GM08714 (cell line): ENCODE measurements around the gene CCL22.
"Not testable (repeated sequence)": the region's sequence is repeated elsewhere in the genome, so short reads cannot be mapped to it uniquely, and the experiment has no call there.

Experiments
- H3K4me3 ChIP-seq: fragments of 200-500 bp; sonication (Bioruptor generic); 2 replicates; pipeline ENCODE4 v1.5.1; 2014; ENCODE audit warnings: mild to moderate bottlenecking, low read length, inconsistent platforms
- ZNF274 ChIP-seq: IDR thresholded peaks from 2 replicates; pipeline ENCODE4 v1.6.1; 2012; ENCODE audit warnings: mild to moderate bottlenecking, low read depth, low read length

CCL22 gene

DNA sequence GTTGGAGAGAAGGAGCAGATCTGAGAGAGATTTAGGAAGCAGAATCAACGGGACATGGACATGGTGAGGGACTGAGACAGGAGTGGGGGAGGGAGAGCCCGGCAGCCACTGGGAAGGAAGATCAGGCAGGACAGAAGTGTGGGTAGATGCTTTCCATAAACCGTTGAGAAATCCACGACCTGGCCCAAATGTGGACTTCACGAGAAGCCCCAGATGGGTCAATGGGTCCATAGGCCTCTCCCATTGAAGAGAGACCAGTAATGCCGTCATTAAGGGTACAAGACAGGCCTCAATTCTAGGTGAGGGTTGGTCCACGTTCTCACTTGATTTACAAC, 530 bp upstream of the CCL22 start:
- no peak overlapping the region for H3K4me3 ChIP-seq
- no peak for TF ChIP-seq ZNF274

DNA sequence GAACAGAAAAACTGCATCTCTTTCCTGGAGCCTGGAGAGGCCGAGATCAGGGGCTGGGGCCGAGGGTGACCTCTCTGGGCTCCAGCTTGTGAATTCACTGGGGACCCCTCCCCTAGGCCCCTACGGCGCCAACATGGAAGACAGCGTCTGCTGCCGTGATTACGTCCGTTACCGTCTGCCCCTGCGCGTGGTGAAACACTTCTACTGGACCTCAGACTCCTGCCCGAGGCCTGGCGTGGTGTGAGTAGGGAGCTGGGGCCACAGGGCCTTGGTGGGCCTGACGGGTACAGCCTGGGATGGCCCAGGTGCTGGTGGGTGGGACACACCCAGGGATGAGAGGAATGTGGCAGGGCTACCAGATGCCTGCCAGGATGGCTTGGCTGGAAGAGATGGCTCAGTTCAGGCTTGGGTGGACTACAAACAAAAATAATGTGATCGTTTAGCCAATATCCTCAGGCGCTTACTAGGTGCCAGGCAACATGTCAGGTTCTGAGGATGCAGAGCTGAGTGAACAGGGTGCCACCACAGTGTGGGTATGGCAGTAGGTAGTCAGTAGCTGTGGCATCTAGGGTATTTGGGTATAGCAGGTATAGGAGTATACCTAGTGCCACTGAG, 1.8 kb downstream of the CCL22 start:
- no peak for TF ChIP-seq ZNF274
- peak overlapping the region; percentile 28; the same call in 1 of the 2 replicates for H3K4me3 ChIP-seq

DNA sequence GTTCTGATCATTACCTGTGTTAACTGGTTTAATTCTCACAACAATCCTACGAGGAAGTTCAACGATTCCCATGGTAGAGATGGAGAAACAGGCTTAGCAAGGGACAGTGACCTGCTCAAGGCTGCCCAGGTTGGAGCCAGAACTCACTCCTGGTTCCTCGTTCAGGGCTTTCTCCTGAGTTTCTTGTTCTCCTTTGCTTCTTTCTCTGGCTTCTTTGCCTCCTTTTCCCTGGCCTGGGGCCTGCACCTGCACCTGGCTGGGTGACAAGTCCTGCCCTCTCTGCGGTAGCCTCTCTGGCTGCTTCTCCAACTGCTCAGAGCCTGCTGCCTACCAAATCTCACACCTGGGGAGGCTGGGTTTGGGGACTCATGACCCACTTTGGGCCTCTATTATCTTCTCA, 2.8 kb downstream of the CCL22 start:
- no peak for TF ChIP-seq ZNF274
- no peak overlapping the region for H3K4me3 ChIP-seq

- no peak for TF ChIP-seq ZNF274
- H3K4me3 ChIP-seq: no peak overlapping the region
These were observed 5.6 kb downstream of the CCL22 start for GRCh38 chr16:57364143-57364542.

DNA sequence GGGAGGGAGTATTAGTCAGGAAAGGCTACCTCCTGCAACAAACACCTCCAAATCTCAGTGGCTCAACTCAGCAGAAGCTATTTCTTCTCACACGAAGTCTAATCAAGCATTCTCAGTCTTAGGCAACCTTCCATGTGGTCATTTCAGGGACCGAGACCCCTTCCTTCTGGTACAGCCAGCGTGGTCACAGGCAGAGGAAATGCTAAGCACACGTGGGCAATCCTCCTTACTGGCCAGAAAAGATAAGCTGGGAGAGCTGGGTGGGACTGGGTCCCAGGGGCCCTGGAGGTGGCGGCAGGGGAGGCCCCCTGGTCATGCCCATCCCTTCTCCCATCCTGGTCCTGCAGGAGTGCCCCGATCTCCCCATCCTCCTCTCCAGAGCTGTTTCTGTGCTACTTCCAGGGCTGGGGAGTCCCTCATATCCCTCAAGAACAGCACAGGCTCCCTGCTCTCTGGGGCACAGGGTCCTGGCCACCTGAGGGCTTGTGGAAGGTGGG, 8.0 kb downstream of the CCL22 start:
- no peak for TF ChIP-seq ZNF274
- no peak overlapping the region for H3K4me3 ChIP-seq

DNA sequence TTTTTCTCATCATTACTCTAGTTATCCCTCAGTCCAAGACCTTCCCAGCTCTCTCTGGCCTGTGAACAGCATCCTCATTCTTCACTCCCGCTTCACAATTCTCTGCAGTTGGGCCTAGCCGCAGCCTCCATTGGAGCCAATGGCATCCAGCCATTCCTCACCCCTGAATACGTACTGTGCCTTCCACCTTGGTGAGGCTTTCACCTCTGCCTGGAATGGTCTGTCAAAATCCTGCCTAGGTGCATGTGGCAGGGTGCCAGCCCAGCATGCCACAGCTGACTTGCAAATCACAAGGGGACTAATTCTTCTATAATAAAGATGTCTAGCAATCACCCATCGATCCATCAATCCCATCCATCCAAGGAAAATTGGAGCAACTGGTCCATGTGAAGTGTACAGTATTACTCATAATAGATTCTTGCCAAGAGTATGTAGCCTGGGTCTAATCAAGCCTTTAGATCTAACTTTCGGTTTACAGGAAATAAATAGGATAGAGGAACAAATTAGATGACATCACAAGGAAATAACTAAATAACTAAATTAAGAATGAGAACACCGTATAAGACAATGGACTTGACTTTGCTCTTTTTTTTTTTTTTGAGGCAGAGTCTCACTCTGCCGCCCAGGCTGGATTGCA, 8.7 kb downstream of the CCL22 start:
- H3K4me3 ChIP-seq: no peak overlapping the region
- no peak for TF ChIP-seq ZNF274

- H3K4me3 ChIP-seq: no peak overlapping the region
- TF ChIP-seq ZNF274: no peak
These were observed 13.2 kb downstream of the CCL22 start for GRCh38 chr16:57371494-57372371.

GRCh38 chr16:57372372-57373116, 14.0 kb downstream of the CCL22 start, which contains the start of gene CX3CL1:
Gene CX3CL1 (plus strand): TSS chr16:57372490. CDS start chr16:57372569, 79 bp downstream.
- no peak for TF ChIP-seq ZNF274
- H3K4me3 ChIP-seq: no peak within 1 kb of the TSS

DNA sequence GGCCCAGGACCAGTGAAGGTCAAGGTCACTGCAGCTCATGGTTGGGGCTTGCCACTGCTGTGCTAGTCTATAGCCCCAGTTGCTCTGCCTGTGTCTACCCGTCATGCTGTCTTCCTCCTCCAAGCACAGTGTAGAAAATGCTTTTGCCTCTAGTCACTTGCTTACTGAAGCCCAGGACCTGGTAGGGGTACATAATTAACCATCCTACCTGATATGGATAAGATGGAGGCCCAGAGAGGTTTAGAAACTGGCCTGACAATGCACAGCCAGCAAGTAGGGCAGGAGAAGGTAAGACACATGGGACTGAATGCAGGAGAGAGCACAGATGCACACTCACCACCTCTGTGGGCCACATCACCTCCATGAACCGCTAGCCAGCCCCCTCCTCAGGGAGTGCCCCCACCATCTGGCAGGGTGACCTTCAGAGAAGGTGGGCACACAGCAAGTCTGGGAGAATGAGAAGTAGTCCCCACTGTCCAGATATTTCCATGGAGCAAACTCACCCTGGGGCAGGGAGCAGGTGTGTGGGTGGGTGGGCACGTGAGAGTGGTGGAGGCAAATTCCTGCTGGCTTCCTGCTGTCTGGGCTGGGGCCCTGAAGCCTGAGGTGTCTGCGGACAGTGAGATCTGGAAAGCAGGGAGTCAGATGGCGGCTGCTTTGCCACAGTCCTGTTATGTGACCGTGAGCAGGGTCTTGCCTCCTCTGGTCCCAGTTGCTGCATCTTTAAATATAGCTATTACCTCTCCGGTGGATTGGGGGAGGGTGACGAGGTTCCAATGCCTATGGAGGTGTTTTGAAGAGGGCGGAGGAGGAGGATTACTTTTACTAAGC, 14.7 kb downstream of the CCL22 start:
- no peak overlapping the region for H3K4me3 ChIP-seq

DNA sequence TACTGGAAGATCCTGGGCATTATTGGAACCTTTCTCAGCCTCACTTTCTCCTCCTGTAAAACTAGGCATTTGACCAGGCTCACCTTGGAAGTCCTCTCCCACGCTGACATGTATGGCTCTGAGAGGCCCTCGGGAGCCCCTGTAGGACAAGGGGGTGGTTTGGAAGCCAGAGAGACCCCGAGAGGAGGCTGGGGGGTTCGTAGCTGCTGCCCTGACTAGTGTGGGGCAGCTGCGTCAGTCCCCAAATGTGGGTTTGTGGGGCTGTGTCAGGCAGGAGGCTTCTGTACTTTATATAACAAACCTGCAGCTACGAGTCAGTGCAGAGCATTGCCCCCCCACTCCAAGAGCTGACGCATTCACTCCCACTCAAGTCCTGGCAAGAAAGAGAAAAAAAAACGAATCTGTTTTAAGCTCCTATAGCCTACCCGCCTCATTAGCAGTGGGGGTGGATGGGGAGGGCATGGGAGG, 15.5 kb downstream of the CCL22 start:
- no peak for TF ChIP-seq ZNF274

More for the DNA sequence above, 14.7 kb downstream of the CCL22 start:
- no peak for TF ChIP-seq ZNF274

DNA sequence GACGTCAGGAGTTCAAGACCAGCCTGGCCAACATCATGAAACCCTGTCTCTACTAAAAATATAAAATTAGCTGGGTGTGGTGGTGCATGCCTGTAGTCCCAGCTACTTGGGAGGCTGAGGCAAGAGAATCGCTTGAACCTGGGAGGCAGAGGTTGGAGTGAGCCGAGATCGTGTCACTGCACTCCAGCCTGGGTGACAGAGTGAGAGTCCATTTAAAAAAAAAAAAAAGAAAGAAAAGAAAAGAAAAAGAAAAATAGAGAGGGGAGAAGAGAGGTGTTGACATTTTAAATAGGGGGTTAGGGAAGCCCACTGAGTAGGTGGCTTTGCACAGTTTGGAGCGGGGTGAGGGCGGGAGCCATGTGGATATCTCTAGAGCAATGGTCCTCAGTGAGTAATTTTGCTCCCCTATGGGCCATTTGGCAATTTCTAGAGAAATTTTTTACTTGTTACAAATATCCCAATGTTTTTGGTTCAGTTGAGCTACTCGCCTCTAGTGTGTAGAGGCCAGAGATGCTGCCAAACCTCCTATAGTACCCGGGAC, 16.4 kb downstream of the CCL22 start:
- H3K4me3 ChIP-seq: not testable (repeated sequence)

More for the DNA sequence above, 15.5 kb downstream of the CCL22 start:
- no peak overlapping the region for H3K4me3 ChIP-seq

- no peak overlapping the region for H3K4me3 ChIP-seq
- no peak for TF ChIP-seq ZNF274
These were observed 17.8 kb downstream of the CCL22 start for GRCh38 chr16:57376313-57376818.
